Neutrophil (primary cell): ENCODE measurements around the gene PPP1R18.
A peak's percentile ranks its signal among the peaks of the same experiment; 100 is the strongest.

Experiments used
- H3K27ac ChIP-seq: fragments of 200-600 bp; sonication (generic); 2 replicates; pipeline ENCODE4 v1.5.1; 2016; ENCODE audit warnings: mild to moderate bottlenecking, moderate library complexity
- H3K27me3 ChIP-seq: fragments of 200-600 bp; sonication (generic); 2 replicates; pipeline ENCODE4 v1.6.0; 2016; ENCODE audit warnings: mild to moderate bottlenecking
- H3K36me3 ChIP-seq: fragments of 200-600 bp; sonication (generic); 2 replicates; pipeline ENCODE4 v1.5.1; 2017
- H3K4me1 ChIP-seq, 2 experiments: fragments of 200-600 bp in 1 of 2; sonication (generic) in 1 of 2; 1 replicate in 1 of 2; 2 replicates in 1 of 2; pipeline versions ENCODE4 v1.5.1 to v1.6.1; 2013 to 2016; ENCODE audit warnings: low read depth in 1 of 2, low read length in 1 of 2, mild to moderate bottlenecking in 1 of 2, moderate library complexity in 1 of 2; ENCODE audit not compliant: control insufficient read depth in 1 of 2, insufficient read depth in 1 of 2
- H3K4me3 ChIP-seq, 2 experiments: fragments of 200-600 bp in 1 of 2; sonication (generic) in 1 of 2; 1 replicate in 1 of 2; 2 replicates in 1 of 2; pipeline ENCODE4 v1.5.1; 2013 to 2016; ENCODE audit warnings: low read depth in 1 of 2, low read length in 1 of 2, mild to moderate bottlenecking in 1 of 2, moderate library complexity in 1 of 2
- H3K9me3 ChIP-seq: fragments of 200-600 bp; sonication (generic); 2 replicates; pipeline ENCODE4 v1.5.1; 2016
- CTCF ChIP-seq: fragments of 200-600 bp; sonication (generic); IDR thresholded peaks from 2 replicates; pipeline ENCODE4 v1.5.1; 2016; ENCODE audit warnings: antibody characterized with exemption

Gene PPP1R18

GRCh38 chr6:30703011-30703410 is 16.6 kb upstream of the PPP1R18 start:
- no peak for TF ChIP-seq CTCF
- peaks cover 25 to 26% of the 10 kb centered on the region in 2 experiments for H3K4me1 ChIP-seq
- no peaks in the 10 kb centered on the region for H3K36me3 ChIP-seq

GRCh38 chr6:30700340-30700739 is 13.9 kb upstream of the PPP1R18 start:
- TF ChIP-seq CTCF: no peak
- Histone ChIP-seq H3K27ac (peak overlapping the region; percentile 57), H3K36me3 (no peaks in the 10 kb centered on the region), H3K27me3 (no peaks in the 10 kb centered on the region), H3K4me3 (no peak overlapping the region), H3K9me3 (no peaks in the 10 kb centered on the region), H3K4me1 (peaks cover 25 to 26% of the 10 kb centered on the region in 2 experiments)

More at GRCh38 chr6:30703011-30703410, 16.6 kb upstream of the PPP1R18 start:
- Histone ChIP-seq H3K4me3 (no peak overlapping the region), H3K27ac (no peak overlapping the region), H3K9me3 (no peaks in the 10 kb centered on the region), H3K27me3 (no peaks in the 10 kb centered on the region)

- Histone ChIP-seq H3K27ac (no peak overlapping the region), H3K36me3 (no peaks in the 10 kb centered on the region), H3K4me1 (peaks cover 8 to 12% of the 10 kb centered on the region in 2 experiments), H3K4me3 (no peak overlapping the region), H3K27me3 (no peaks in the 10 kb centered on the region), H3K9me3 (no peaks in the 10 kb centered on the region)
- TF ChIP-seq CTCF: no peak
Observed at GRCh38 chr6:30696432-30696831, 10.0 kb upstream of the PPP1R18 start.

GRCh38 chr6:30691208-30691847 is 4.9 kb upstream of the PPP1R18 start:
- H3K27ac ChIP-seq: peak overlapping the region; percentile 95
- peaks cover 41 to 50% of the 10 kb centered on the region in 2 experiments for H3K4me1 ChIP-seq
- H3K9me3 ChIP-seq: no peaks in the 10 kb centered on the region
- TF ChIP-seq CTCF: no peak
- H3K27me3 ChIP-seq: no peaks in the 10 kb centered on the region
- H3K4me3 ChIP-seq: peak overlapping the region; percentile 82 to 87
- H3K36me3 ChIP-seq: no peaks in the 10 kb centered on the region

- Histone ChIP-seq H3K27ac (peak within 1 kb of the TSS; percentile 95), H3K4me1 (peaks cover 44 to 50% of the 10 kb centered on the region in 2 experiments), H3K27me3 (no peaks in the 10 kb centered on the region), H3K36me3 (no peaks in the 10 kb centered on the region), H3K9me3 (no peaks in the 10 kb centered on the region), H3K4me3 (peak within 1 kb of the TSS; percentile 82 to 87)
- peak; percentile 44 for TF ChIP-seq CTCF
Observed at GRCh38 chr6:30690403-30691207, 4.2 kb upstream of the PPP1R18 start, which contains the start of gene NRM. NRM (minus strand) TSS chr6:30690984; CDS start chr6:30690974, 10 bp downstream.
